GM18520 (cell line): ENCODE data around the gene PPP2R2C.

Source experiments
- ATAC-seq: cut with Tn5 transposase; IDR thresholded peaks from one replicate; pipeline ENCODE4 v1.9.1; 2021; ENCODE audit not compliant: unreplicated experiment

PPP2R2C gene

DNA sequence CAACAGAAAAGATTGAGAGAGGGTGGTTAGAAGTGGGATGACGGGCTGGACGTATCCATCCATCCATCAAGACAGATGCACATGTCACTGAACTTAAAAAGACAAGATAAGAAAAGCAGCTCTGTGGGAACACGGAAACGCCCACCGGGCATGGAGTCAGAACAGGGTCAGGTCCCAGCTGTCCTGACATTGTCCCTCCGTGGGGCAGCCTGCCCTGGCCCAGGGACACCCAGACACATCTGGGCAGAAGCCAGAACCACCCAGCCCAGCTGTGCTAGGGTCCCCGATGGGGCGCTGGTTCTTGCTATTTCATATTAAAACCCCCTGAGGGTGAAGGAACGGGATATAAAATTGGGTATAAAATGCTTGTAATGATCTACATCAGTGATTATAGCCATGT is 88.5 kb downstream of the PPP2R2C start:
- ATAC-seq, result no peak

DNA sequence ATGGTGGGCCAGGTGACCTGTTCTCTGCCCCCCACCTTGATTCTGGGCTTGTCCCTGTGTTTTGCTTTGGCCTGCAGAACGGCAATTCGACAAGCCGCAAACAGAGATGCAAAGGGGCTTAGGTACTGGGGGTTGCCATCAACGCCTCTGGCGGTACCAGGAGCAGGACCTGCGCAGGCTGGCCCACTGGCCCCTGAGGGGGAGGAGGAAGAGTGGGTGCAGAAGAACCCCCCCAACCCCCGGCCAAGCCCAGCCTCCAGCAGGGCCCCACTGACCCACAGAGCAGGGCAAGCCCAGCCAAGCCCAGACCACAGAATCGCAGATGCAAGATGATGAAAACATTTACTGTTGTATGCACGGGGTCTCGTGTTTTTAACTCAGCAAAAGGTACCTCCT is 89.4 kb downstream of the PPP2R2C start:
- no peak for ATAC-seq

DNA sequence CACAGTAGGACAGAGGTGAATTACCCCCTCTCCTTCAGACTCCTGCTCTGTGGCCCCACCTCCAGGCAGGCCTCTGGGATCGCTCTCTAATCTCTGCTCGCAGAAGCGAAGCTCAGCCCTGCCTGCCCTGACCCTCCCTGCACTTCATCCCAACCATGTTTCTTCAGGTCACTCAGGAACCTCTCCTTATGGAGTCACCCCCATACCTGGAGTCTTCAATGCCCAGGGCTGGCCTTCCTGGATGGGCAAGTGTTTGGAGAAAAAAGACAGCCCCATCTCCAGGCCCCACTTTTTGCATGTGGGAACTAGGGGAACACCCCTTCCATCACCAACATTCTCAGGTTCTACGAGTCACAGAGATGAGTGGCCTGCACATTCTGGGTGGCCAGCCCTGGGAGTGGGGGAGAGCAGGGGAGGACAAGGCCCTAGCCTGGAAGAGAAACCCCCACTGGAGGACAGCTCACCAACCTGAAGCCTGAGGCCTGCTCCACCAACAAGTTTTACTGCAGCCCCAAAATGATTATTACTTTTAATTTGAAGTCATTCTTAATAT is 90.8 kb downstream of the PPP2R2C start:
- no peak for ATAC-seq

DNA sequence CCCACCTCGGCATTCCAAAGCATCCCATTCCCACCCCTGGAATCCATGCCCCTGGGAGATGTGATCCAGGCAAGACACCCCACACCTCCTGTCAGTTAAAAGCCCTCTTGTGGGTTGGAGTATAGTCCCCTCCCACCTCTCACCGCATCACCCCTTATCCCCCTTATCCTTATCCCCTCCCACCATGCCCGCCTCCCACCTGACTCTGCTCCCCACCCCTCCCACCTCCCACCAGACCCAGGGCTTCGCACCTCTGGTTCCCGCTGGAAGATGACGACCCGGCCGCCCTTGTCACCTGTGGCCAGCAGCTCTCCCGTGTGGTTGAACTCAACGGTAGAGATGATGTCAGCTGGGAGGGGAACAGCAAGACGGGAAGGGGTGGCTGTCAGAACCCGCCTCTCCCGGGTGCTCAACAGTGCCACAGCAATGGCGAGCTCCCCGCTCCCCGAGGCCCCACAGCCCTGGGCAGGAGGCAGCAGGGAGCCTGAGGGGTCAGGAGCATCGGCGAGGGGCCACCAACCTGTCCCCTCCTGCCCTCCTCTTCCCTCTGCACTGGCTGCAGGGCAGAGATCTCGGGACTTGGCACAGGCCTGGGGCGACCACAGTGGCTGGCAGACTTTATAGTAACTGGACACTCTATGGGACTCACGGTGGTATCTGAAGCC is 91.5 kb downstream of the PPP2R2C start:
- no peak for ATAC-seq

DNA sequence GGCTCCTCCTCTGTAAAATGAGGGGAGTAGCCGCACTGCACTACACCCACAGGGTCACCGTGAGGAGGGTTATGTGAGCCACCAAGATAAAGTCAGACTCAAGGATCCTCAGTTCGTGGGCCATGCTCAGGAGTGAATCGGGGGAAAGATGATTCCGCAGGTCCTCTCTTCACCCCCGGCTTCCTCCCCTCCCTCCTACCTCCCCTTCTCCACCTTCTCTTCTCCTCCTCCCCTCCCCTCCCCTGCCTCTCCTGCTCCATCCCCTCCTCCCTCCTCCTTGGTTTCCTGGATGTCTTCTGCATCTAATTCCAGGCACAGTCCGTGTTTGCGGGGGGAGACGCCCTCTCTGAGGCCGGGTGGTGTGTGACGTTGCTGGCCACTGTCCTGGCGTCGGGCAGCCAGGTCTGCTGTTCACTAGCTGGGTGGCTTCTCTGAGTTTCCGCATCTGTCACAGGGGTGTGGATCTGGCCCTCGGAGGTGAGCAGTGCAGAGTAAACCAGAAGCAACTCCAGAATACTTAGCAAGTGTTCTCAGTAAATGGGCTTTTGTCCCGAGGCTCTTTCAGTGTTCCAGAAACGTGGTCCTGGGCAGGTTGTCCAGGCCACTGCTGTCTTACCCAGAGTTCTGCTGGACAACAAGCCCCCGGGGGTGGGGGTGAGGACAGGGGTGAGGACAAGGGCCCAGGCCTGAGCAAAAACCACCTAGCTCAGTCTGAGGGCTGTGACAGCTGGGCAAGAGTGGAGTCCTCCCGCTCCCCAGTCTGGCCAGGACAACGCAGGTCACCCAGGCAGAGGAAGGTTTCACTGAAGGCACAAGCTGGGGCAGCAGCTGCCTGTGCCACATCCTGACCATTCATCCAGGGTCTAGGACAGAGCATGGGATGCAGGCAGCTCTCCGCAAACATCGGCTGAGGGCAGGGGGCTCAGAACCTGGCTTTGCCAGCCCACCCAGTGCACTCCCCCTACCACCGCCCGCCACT is 92.4 kb downstream of the PPP2R2C start:
- ATAC-seq, result no peak

DNA sequence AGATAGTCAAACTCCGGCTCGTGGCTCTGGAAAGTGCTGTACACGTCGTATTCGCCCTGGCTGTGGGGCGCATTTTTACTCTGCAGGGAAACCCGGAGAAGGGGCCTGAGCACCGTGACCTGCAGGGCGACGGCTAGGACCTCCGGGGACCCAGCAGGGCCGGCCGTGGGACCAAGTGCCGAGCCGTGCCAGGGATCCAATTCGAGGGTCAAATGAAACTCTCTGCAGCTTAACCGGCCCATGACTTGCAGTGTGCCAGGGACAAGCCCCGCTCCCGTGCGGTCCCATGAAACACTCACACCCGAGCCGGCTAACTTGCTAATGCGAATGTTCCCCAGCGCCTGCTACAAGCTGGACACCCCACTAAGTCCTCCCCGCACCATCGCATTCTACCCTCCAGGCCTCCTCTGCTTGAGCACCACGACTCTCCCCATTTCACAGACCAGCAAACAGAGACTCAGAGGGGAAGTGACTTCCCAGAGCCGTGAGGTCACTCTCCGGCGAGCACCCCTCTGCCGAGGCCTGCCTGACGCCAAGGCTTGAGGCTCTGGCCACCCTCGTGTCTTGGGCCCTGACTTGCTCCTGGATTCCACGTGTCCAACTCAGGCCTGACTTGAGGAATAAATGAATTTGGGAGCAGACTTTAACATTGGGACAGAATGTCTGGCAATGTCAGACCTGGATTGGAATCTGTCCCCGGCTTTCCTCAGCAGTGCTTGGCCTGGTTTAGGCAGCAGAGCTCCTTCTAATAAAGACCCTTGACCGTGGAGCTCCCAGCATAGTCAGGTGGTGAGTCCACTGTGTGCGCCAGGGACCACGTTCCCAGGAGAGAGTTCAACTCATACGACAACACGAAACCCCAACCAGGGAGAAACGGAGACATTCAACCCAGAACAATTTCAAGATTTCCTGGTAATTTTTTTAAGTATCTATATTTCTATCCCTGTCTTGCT is 93.6 kb downstream of the PPP2R2C start:
- no peak for ATAC-seq

DNA sequence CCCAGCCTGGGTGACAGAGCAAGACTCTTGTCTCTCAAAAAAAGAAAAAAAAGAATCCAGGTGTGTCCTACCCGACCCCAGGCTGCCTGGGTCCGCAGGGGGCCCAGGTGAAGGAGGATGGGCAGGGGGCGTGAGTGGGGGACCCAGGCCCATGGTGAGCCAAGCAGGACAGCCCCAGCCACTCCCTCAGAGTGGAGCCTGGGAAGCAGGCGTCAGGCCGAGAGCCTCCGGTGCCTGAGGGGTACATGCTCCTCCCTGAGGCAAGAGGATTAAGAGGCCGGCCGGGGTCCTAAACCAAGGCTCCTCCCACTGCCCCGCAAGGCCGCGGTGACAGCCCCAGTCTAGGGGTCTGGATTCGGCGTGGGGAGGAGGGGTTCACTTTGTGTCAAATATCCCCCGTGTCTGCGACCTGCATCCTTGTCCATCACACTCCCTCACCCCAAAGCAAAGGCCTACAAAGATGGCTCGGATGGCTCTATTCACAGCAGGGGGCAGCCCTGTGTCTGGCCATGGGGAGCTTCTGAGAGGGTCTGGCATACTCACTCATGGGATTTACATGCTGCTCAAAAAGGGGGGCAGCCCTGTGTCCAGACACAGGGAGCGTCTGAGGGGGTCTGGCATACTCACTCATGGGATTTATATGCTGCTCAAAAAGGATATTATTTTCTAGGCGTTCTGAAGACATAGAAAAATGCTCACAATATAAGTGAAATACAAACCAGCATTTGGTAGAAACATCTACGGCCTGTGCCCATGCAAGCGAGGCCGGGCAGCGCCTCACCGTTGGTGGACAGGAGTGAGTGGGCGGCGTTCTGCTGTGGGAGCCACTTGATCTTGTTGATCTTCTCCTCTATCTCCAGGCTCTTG is 94.6 kb downstream of the PPP2R2C start:
- ATAC-seq, result no peak

DNA sequence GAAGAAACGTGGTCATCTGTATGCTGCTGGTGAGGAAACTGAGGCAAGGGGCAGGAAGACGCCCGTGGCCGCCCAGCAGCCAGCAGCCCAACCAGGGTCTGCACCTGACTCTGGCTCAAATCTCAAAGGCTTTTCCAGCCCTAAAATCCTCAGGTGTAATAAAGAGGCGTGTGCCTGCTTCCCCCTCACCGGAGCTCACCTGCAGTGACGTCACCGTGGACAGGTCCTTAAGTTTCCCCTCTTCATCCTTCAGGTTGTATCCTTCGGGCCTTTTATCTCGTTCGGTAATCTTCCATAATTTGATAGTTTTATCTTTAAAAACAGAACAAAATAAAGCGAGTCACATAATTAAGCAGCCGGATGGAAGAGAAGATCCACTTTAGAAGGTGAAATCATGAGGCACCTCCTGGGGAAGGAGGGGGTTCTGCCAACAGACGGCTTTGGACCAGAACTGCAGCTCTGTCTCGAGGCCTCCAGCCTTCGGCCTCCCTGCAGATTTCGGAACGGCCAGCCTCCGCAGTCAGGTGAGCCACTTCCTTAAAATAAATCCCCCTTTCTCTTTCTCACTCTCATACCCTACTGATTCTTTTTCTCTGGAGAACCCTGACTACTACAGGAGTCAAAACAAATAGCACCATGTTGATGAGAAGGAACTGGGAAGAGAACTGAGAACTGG is 96.7 kb downstream of the PPP2R2C start:
- no peak for ATAC-seq

DNA sequence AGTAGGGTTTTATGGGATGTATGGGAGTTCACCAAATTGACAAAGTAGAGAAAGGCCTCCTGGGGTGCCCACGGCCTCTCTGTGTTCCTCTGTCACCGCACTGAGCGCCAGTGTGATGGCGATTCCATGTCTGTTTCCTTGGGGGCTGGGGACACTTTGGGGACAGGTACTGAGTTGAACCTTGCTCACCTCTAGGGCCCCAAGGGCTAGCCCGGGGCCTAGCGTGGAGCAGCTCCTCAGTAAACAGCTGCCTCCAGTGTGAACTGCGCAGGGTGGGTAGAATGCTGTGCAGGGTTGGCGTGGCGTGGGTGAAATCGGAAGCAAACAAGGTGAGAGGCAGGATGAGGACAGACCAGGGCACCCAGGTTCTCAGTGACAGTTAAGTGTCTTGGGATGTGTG is 97.8 kb downstream of the PPP2R2C start:
- no peak for ATAC-seq

DNA sequence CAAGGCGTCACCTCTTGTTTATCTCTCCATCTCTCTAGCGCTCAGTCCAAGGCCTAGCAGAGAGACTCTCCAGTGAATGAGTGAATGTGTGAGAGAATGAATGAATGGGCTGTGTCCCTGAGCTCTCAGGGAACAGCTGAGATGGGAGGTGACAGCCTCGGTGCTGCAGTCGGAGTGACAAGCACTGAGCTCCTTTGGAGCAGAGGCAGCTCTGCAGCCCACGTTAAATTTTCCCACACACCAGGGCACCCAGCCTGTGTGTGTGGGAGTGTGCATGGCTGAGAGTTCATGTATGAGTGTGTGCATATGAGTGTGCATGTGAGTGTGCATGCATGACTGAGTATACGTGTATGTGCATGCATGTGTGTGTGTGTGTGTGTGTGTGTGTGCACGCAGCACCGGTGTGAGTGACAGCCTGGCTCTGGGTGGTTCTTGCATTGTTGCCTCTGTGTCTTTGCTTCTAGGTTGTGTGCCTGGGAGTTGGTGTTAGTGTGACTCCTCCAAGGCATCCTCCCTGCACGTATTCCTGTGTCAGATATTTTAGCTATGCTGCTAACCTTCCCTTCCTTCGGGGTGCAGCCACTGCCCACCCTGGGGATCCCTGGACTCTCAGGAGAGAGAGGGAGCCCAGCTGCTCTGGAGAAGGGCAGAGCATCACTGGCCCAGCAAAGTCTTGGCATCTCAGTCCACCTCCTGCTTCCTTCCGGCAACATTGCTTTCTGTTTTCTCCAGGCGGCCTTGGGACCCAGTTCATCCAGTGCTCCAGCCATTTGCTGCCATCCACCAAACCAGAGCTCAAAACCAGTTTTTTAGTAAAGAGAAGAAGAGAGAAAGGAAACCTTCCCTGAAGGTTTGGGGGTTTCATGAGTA is 98.6 kb downstream of the PPP2R2C start:
- ATAC-seq, result no peak

DNA sequence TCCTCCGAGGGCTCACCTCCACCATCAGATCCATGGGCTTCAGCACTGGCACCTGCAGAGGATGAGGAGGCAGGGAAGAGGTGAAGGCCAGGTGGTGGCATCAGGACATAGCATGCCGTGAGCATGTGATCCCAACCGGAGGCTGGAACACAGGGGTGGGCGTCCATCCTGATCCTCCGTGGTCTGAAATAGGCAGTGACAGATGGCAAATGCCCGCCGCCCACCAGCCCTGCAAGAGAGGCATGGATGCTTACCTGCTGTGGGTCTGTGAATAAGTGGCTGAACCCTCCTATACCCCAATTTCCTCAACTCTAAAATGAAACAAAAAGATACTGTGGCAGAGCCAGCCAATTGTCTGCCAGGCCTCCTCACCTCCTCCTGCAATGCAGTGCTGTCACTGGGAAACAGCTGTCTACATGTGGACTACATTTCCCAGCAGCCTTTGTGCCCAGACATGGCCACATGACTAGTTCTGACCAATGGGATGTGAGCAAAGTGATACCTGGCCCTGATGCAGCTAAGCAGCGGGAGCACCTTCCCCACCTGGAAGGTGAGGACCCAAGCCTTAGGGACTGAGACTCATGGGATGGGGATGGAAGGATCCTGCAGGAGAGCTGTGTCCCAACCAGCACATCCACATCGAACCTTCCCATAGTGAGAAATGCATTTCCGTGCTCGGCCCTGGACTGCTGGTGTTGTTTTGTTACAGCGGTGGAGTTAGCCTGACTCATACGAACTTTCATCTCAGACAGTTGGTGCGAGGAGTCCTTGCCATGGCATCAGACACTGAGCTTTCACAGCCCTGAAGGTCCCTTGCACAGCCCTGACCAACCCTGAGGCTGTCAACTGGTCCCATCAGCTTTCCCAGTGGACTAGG is 99.5 kb downstream of the PPP2R2C start:
- no peak for ATAC-seq

DNA sequence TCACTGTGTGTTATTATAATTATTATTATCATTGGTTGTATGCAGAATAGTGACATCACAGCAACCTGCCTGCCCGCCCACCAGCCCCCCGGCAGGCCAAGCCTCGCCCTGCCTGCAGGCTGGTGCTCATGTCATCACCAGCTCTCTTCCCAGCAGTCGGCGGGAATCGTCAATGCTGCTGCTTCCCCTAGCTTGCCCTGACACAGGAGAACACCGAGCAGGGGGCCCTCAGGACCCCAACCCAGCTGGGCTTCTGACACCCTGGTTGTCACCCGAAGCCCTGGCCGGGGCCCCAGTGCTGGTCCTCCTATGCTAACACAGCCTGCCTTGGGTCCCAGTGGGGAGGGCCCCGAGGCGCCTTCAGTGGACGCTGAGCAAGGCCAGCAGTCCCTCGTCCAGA is 100.6 kb downstream of the PPP2R2C start:
- no peak for ATAC-seq

DNA sequence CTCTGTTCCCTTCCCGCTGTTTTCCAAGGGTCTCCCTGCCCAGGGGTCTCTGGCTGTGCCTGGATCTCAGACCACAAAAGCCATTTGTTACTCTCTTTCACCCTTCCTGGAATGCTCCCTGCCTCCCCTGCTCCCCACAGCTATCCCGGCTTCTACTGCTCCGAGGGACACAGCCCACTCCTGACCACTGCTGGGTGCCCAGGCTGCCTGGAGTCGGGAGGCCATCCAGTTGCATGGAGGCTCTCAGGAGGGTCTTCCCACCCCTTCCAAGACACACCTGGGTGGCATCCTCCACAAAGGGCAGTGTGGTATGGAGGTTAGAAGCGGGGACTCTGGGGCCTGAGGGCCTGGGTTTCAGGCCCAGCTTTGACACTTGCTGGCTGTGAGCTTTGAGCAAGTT is 101.1 kb downstream of the PPP2R2C start:
- ATAC-seq, result no peak

DNA sequence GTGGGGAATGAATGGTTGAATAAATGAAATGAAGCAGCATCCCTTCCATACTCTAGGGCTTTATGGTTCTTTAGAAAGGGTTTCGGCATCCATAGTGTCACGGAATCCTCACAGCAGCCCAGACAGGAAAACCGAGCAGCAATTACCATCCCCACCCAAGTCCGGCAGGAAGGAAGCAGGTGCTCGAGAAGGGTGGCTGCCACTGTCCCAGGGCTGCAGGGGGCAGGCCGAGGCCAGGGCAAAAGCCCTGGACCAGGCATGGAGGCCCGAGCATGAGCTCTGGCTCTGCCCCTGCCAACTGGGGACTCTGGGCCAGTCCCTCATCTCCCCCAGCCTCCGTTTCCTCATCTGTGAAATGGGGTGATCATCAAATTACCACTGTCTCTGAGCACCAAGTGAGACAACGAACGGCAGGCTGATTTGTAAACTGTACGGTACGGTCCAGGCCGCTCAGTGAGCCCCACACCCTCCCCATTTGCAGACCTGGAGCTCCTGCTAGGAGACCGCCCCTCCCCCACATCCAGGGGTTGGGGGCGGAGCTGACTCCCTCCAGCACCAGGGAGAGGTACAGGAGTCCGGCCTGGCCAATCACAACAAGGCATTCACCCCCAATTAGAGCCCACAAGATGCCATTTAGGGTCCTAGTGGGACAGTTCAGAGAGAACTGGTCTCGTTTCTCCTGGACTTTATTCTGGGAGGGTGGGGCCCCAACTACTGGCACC is 102.3 kb downstream of the PPP2R2C start:
- ATAC-seq, result no peak

DNA sequence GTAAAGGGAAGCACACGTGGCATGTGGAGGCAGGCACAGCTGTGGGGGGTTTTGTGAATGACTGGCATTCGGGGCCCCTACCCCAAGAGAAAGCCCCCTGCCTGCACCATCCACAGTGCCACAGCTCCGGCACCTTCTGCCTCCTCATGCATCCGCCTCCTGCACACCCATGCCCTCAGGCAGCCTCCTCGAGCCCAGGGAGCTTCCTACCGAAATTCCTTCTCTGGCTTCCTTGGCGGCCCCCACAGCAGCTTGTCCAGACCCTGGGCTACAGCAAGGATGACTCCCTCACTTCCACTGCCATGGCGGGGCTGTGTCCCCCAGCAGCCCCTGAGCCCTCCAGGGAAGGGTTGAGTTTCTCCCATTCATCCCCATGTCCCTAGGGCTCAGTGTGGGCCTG is 102.9 kb downstream of the PPP2R2C start:
- no peak for ATAC-seq

DNA sequence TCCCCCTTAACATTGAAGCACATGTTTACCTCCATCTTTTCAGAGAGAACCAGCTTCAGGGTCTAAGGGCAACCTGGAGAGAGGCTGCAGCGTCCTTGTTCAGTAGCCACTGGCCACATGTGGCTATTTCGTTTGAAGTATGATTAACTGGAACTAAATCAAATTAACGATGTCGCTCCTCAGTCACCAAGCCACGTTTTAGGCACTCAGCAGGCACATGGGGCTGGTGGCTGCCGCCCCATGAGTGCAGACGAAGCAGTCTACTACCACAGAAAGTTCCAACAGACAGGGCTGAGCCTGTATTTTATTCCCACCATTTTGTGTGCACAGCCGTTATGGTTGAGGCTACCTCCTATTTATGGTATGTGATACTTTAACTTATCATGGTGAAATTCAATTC is 103.4 kb downstream of the PPP2R2C start:
- ATAC-seq, result no peak

DNA sequence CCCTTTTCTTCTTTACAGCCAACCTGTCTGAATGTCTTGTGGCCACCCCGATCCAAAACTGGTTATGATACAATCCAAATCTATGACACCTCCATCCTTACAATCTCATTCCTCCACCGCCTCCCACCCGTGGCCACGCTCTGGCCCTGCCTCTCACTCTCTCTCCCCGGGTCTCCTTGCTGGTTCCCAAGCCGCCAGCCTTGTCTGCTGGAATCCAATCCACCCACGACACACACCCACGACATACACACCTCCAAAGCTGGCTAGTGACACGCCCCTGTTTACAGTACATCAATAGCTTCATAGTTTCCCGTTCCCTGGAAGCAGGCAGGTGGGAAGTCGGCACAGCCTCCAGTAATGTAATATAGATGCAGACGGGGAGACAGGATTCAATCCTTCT is 103.8 kb downstream of the PPP2R2C start:
- no peak for ATAC-seq
